Thyroid gland (tissue), 4 donors: ENCODE results near the gene FAM171A1.

Source experiments
- CTCF ChIP-seq, 6 experiments: fragments of 200-600 bp in 3 of 6; fragments of 450-650 bp in 3 of 6; sonication (generic) in 3 of 6; IDR thresholded peaks; one replicate each; pipeline ENCODE4 v1.5.1; 2016 to 2019; ENCODE audit warnings: antibody characterized with exemption in 6 of 6, mild to moderate bottlenecking in 2 of 6, inconsistent platforms in 1 of 6, moderate library complexity in 1 of 6
- POLR2A ChIP-seq, 2 donors: fragments of 450-650 bp; IDR thresholded peaks; one replicate each; pipeline ENCODE4 v1.6.1; 2017; ENCODE audit warnings: antibody characterized with exemption in 2 of 2, mild to moderate bottlenecking in 2 of 2, moderate library complexity in 1 of 2

DNA sequence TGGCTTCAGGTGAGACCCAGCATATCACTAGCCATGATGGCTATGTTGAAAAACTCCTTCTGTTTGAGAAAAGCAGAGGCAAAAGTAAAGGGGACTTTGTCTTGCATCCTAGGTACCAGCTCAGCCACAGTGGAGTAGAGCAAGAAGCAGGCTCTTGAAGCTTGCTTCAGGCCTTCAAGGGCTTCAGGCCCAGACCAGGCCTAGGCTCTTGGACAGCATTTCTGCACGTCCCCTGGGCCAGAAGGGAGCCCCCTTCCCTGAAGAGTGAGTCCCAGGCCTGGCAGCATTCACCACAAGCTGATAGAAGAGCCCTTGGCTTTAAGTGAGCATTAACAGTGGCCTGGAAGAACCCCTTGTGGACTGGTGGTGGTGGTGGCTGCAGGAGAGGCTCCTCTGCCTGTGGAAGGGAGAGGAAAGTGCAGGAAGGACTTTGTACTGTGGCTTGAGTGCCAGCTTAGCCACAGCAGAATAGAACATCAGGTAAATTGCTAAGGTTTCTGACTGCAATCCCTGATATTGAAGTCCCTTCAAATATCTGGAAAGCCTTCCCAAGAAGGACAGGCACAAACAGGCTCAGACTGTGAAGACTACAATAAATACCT lies 28.1 kb upstream of the FAM171A1 start:
- no peak for TF ChIP-seq CTCF (IDR thresholded peaks at IDR 0.05)
- TF ChIP-seq POLR2A (IDR thresholded peaks at IDR 0.05): no peak
